Urinary bladder (tissue), 4 donors: ENCODE measurements around the gene SH3BP5. TPM values are rescaled to one million over a fixed set of nuclear protein-coding genes. Genes with fewer than 3 reads are reported as not detected.

Experiments
- DNase-seq: peaks from one replicate; pipeline ENCODE4 v3.0.0-alpha.2; 2015; ENCODE audit errors: extremely low spot score
- H3K27ac ChIP-seq: one replicate; pipeline ENCODE4 v1.5.1; 2013; ENCODE audit warnings: low read depth, mild to moderate bottlenecking, moderate library complexity
- H3K36me3 ChIP-seq: one replicate; pipeline ENCODE4 v1.6.1; 2013; ENCODE audit warnings: mild to moderate bottlenecking, moderate library complexity; ENCODE audit not compliant: insufficient read depth
- H3K4me1 ChIP-seq: one replicate; pipeline ENCODE4 v1.6.1; 2013; ENCODE audit warnings: mild to moderate bottlenecking, moderate library complexity; ENCODE audit not compliant: insufficient read depth
- H3K4me3 ChIP-seq: one replicate; pipeline ENCODE4 v1.5.1; 2013; ENCODE audit warnings: low read depth, low read length
- WGBS: extraction: QIAGEN DNeasy Blood & Tissue Kit; methylation state at CpG from one replicate; pipeline ENCODE4 v1.1.7; 2013; 5-methylcytosine and 5-hydroxymethylcytosine counted together
- polyA plus RNA-seq: library from polyadenylated mRNA; stranded (reverse); fragments of 200-250 nt; gene quantifications from one replicate; pipeline ENCODE4 v1.2.3, GENCODE V29; 2013
- total RNA-seq: library from RNA; depleted of rRNA; stranded (reverse); fragments of >200 nt; gene quantifications from one replicate; pipeline ENCODE4 v1.2.3, GENCODE V29; 2014
- donor health status: healthy with polysubstance abuse.
- donor health status: healthy.

The SH3BP5 gene
- total and polyA plus RNA-seq, 2 donors, result 44.8 to 55.6 TPM

- 76% methylated on average over 12 of the region's 12 CpGs for WGBS
- Histone ChIP-seq H3K27ac (no peak overlapping the region), H3K36me3 (no peaks in the 10 kb centered on the region), H3K4me1 (peaks cover 2% of the 10 kb centered on the region), H3K4me3 (no peak overlapping the region)
- no peak for DNase-seq
Observed at GRCh38 chr3:15279671-15280402, 52.5 kb downstream of the SH3BP5 start.

DNA sequence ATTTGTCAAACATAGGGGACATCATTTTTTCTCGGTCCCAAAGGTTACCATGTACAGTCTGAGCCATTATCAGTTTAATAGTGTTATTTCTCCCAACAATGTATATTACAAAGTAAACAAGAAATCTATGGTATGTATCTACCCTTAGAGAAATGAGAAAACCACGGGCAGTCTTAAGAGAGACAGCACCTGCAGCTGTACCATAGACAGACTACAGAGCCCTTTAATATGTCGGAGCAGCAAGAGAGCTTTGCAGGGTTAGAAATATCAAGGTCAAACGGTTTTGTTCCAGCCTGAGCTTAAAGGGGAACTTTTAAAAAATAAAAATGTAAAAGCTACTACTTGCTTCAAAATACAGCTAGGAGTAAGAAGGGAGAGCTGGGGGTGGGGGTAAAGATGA, 53.2 kb downstream of the SH3BP5 start:
- DNase-seq, result no peak
- Histone ChIP-seq H3K27ac (no peak overlapping the region), H3K36me3 (no peaks in the 10 kb centered on the region), H3K4me1 (peaks cover 2% of the 10 kb centered on the region), H3K4me3 (no peak overlapping the region)
- WGBS, result 75% methylated on average over 4 of the region's 4 CpGs

GRCh38 chr3:15277861-15278500, 54.4 kb downstream of the SH3BP5 start:
- Histone ChIP-seq H3K4me1 (no peaks in the 10 kb centered on the region), H3K4me3 (no peak overlapping the region), H3K27ac (no peak overlapping the region), H3K36me3 (no peaks in the 10 kb centered on the region)
- WGBS, result 82% methylated on average over 13 of the region's 13 CpGs
- no peak for DNase-seq

GRCh38 chr3:15276028-15276724, 56.2 kb downstream of the SH3BP5 start:
- no peak for DNase-seq
- WGBS, result 95% methylated on average over 11 of the region's 11 CpGs
- Histone ChIP-seq H3K4me3 (no peak overlapping the region), H3K27ac (no peak overlapping the region), H3K36me3 (no peaks in the 10 kb centered on the region), H3K4me1 (no peaks in the 10 kb centered on the region)

DNA sequence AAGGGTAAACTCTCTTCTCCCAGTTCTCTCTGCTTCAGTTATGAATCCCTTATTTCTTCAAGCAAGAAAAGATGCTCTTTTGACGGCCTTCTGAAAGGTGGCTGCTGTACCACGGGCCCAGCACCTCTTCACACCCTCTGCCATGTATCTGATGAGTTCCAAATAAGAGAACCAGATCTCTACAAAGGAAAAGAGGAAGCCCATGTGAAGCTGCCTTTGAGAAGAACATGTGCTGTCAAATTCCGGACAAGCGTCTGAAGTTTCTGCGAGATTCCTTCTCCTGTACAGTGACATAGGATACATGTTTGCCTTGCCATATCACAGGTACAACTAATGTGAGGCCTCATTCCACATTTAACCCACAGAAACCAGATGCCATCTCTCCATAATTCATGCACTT, 59.2 kb downstream of the SH3BP5 start:
- no peak overlapping the region for H3K4me3 ChIP-seq
- no peak for DNase-seq
- WGBS, result 85% methylated on average over 5 of the region's 5 CpGs
- no peak overlapping the region for H3K27ac ChIP-seq
- no peaks in the 10 kb centered on the region for H3K4me1 ChIP-seq
- no peaks in the 10 kb centered on the region for H3K36me3 ChIP-seq

GRCh38 chr3:15272426-15273196, 59.8 kb downstream of the SH3BP5 start:
- Histone ChIP-seq H3K36me3 (no peaks in the 10 kb centered on the region), H3K4me1 (no peaks in the 10 kb centered on the region), H3K4me3 (no peak overlapping the region), H3K27ac (no peak overlapping the region)
- DNase-seq, result no peak
- 84% methylated on average over 7 of the region's 7 CpGs for WGBS

DNA sequence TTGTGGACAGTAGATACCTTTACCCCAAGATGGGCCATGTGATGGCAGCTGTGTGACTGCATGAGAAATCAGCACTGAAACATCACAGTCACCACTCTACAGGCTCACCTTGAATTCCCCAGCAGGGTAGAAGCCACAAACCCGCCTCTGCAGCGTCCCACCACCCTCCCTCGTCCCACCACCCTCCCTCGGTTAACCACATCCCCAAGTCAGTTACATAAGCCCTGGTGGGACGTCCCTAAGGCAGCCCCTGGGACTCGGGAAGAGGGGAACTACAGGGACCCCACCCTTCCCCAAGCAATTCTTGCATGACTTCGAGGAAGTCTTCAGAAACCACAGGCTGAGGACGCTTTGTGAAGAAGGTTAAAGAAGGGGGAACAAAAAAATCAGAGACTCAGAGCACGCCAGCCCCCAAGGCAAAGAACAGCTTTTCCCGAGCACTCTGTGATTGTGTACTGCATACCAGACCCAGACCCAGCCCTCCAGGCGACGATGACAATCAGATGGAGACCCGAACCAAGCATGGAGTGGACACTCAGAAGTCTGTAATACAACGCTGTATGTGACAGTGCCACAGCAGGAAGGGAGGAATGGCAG, 60.5 kb downstream of the SH3BP5 start:
- H3K36me3 ChIP-seq, result no peaks in the 10 kb centered on the region
- no peak overlapping the region for H3K4me3 ChIP-seq
- no peak overlapping the region for H3K27ac ChIP-seq
- WGBS, result 71% methylated on average over 14 of the region's 14 CpGs
- DNase-seq, result no peak
- no peaks in the 10 kb centered on the region for H3K4me1 ChIP-seq

DNA sequence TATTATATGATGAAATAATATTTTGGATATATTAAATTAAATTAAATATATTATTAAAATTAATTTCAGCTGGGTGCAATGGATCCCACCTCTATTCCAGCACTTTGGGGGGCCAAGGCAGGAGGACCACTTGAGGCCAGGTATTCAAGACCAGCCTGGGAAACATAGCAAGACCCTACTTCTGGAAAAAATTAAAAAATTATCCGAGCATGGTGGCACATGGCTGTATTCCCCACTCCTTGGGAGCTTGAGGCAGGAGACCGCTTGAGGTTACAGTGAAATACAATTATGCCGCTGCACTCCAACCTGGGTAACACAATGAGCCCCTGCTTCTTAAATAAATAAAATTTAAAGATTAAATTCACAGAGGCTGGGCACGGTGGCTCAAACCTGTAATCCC, 61.4 kb downstream of the SH3BP5 start:
- no peak overlapping the region for H3K4me3 ChIP-seq
- H3K4me1 ChIP-seq, result no peaks in the 10 kb centered on the region
- no peak for DNase-seq
- 90% methylated on average over 4 of the region's 4 CpGs for WGBS
- no peak overlapping the region for H3K27ac ChIP-seq
- no peaks in the 10 kb centered on the region for H3K36me3 ChIP-seq

- no peaks in the 10 kb centered on the region for H3K4me1 ChIP-seq
- 75% methylated on average over 29 of the region's 29 CpGs for WGBS
- no peak overlapping the region for H3K4me3 ChIP-seq
- no peak for DNase-seq
- no peaks in the 10 kb centered on the region for H3K36me3 ChIP-seq
- H3K27ac ChIP-seq, result peak overlapping the region; percentile 51
Observed at GRCh38 chr3:15269091-15269989, 63.0 kb downstream of the SH3BP5 start.

DNA sequence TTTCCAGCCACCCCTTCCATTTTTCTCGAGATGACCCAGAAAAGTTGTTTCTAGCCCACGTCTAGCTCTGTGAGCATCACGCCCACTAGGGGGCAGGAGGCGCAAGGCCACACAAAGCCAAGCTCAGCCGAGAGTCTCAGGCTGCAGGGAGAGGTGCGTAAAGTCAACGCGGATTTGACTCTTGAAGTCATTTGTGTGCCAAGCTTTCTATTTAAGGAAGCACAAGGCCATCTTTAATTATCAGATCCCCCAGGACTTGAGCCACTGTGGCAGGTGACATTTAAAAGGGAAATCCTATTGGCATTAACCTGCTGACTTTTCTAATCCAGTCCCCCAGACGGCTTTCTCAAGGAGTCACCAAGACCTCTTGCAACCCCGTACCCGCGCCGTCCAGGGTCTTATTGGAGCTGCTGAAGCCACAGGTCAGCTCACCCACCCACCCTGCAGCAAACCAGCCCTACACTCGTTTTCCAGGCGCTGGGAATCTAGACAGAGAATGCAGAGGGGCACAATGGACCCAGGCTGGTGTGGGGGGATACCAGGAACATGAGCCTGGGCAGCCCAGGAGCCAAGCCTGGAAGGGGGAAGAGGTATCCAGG, 64.3 kb downstream of the SH3BP5 start:
- H3K4me3 ChIP-seq, result no peak overlapping the region
- H3K4me1 ChIP-seq, result no peaks in the 10 kb centered on the region
- 32% methylated on average over 15 of the region's 15 CpGs for WGBS
- no peak overlapping the region for H3K27ac ChIP-seq
- DNase-seq, result peak; percentile 59
- H3K36me3 ChIP-seq, result no peaks in the 10 kb centered on the region

GRCh38 chr3:15267502-15267901, 64.9 kb downstream of the SH3BP5 start:
- no peak overlapping the region for H3K4me3 ChIP-seq
- H3K36me3 ChIP-seq, result no peaks in the 10 kb centered on the region
- H3K4me1 ChIP-seq, result no peaks in the 10 kb centered on the region
- no peak overlapping the region for H3K27ac ChIP-seq
- WGBS, result 86% methylated on average over 3 of the region's 3 CpGs
- DNase-seq, result no peak
